ENCODE results near the gene GRIA4. TPM values are rescaled to one million over a fixed set of nuclear protein-coding genes. Genes with fewer than 3 reads are reported as not detected.
"Not testable (repeated sequence)": the region's sequence is repeated elsewhere in the genome, so short reads cannot be mapped to it uniquely, and the experiment has no call there.

The GRIA4 gene
- total and polyA plus RNA-seq, 2 experiments from 2014 or later = 1.3 to 3.7 TPM

DNA sequence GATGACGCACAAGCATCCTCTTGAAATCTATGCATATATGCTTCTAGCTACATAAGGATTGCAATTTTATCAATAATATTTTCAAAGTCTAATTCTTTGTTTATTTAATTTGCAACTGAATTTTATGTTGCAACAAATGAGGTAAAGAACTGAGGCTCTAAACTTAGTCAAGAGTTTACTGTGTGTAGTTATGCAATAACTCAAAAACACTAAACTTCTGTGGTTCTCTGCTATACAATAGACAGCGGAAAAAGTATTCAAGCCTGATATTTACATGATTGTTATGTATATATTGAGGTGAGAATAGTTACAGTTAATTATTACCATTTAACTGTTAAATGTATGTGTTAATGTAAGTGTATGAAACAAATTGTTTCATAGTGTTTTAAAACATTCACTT lies 379.3 kb downstream of the GRIA4 start:
- no peaks in the 10 kb centered on the region for H4K20me1 ChIP-seq (ENCODE audit: insufficient read depth, poor library complexity, severe bottlenecking)
- H3K27me3 ChIP-seq = no peaks in the 10 kb centered on the region
- no peak for DNase-seq (ENCODE audit: low spot score)
- H3K9me3 ChIP-seq (ENCODE audit: low read depth) = no peaks in the 10 kb centered on the region
- TF ChIP-seq, protein P1, sequence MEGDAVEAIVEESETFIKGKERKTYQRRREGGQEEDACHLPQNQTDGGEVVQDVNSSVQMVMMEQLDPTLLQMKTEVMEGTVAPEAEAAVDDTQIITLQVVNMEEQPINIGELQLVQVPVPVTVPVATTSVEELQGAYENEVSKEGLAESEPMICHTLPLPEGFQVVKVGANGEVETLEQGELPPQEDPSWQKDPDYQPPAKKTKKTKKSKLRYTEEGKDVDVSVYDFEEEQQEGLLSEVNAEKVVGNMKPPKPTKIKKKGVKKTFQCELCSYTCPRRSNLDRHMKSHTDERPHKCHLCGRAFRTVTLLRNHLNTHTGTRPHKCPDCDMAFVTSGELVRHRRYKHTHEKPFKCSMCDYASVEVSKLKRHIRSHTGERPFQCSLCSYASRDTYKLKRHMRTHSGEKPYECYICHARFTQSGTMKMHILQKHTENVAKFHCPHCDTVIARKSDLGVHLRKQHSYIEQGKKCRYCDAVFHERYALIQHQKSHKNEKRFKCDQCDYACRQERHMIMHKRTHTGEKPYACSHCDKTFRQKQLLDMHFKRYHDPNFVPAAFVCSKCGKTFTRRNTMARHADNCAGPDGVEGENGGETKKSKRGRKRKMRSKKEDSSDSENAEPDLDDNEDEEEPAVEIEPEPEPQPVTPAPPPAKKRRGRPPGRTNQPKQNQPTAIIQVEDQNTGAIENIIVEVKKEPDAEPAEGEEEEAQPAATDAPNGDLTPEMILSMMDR (IDR thresholded peaks at IDR 0.05; ENCODE audit: poor library complexity) = no peak
- TF ChIP-seq EZH2 (IDR thresholded peaks at IDR 0.05; ENCODE audit: borderline replicate concordance) = no peak
- no peak for TF ChIP-seq EZH2phosphoT487 (IDR thresholded peaks at IDR 0.05; ENCODE audit: low read depth, severe bottlenecking, unreplicated experiment)
- no peak overlapping the region for H3K4me2 ChIP-seq
- no peaks in the 10 kb centered on the region for H3K36me3 ChIP-seq (replicated peaks; ENCODE audit: insufficient read depth, low read depth)
- 97% methylated on average over 2 of the region's 2 CpGs for WGBS (ENCODE audit: low lambda C conversion rate, missing lambda C conversion rate)
- H3K4me3 ChIP-seq = no peak overlapping the region
- H3K9me2 ChIP-seq (replicated peaks; ENCODE audit: insufficient read depth) = no peaks in the 10 kb centered on the region
- no peaks in the 10 kb centered on the region for H3K4me1 ChIP-seq (ENCODE audit: insufficient read depth)
- no peak overlapping the region for H2AFZ ChIP-seq
- H3K27ac ChIP-seq = no peak overlapping the region
- no peaks in the 10 kb centered on the region for H3K79me2 ChIP-seq

DNA sequence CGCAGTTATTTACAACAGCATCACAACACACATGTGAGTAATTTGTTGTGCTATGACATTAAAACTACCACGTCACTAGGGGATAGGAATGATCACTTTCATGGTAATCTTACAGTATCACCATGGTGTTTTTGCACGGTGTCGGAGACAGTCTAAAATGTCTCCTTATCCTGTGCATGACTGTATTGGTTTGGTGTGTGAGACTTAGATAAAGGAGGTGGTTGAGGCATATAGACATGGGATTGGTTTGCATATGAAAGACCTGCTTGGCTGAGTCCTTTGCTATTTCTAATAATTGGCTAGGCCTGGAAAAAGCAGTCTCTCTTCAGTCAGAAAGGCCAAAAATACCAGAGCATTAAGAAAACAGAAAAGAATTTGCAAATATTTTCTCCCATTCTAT lies 382.0 kb downstream of the GRIA4 start:
- no peak for DNase-seq (ENCODE audit: low spot score)
- no peak overlapping the region for H3K4me3 ChIP-seq
- no peaks in the 10 kb centered on the region for H3K27me3 ChIP-seq
- no peaks in the 10 kb centered on the region for H3K9me3 ChIP-seq (ENCODE audit: low read depth)
- TF ChIP-seq, protein P1 (IDR thresholded peaks at IDR 0.05; ENCODE audit: poor library complexity) = no peak
- no peak for TF ChIP-seq EZH2phosphoT487 (IDR thresholded peaks at IDR 0.05; ENCODE audit: low read depth, severe bottlenecking, unreplicated experiment)
- no peak for TF ChIP-seq EZH2 (IDR thresholded peaks at IDR 0.05; ENCODE audit: borderline replicate concordance)
- no peaks in the 10 kb centered on the region for H4K20me1 ChIP-seq (ENCODE audit: insufficient read depth, poor library complexity, severe bottlenecking)
- WGBS (ENCODE audit: low lambda C conversion rate, missing lambda C conversion rate) = 95% methylated on average over 4 of the region's 4 CpGs
- no peak overlapping the region for H2AFZ ChIP-seq
- H3K27ac ChIP-seq = no peak overlapping the region
- no peaks in the 10 kb centered on the region for H3K36me3 ChIP-seq (replicated peaks; ENCODE audit: insufficient read depth, low read depth)
- H3K79me2 ChIP-seq = no peaks in the 10 kb centered on the region
- no peaks in the 10 kb centered on the region for H3K9me2 ChIP-seq (replicated peaks; ENCODE audit: insufficient read depth)
- H3K4me2 ChIP-seq = no peak overlapping the region
- H3K4me1 ChIP-seq (ENCODE audit: insufficient read depth) = no peaks in the 10 kb centered on the region

DNA sequence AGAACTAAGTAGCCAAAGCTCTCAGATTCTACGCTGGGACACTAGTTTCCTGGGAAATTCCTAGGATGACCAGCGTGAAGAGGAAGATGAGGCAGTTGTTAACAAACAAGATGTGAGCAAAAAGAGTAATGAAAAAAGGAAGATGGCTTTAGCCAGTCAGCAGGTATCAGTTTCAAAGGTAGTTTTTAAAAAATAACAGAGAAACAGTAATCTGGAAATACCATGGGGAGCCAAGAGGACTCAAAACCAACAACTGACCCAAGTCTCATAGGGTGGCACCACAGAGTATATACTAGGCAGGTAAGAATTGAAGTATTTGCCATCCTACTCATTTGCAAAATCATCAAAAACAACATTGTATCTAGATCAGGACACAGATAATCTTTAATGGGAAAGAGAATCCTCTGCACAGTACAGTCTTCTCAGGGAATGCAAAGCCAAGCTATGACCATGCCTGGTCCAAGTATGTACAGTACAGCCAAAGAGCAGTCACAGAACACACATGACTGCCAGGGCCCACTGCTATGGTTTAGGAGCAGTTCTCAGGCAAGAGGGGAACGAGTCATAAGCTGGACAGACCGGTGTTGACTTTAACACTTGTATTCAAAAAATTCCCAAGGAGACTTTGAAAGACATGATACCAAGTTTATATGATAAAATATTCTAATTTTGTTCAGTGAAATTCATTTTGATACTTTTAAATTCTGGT lies 391.6 kb downstream of the GRIA4 start:
- WGBS (ENCODE audit: low lambda C conversion rate, missing lambda C conversion rate) = 96% methylated on average over 4 of the region's 4 CpGs
- Histone ChIP-seq H3K4me2 (no peak overlapping the region), H3K9me2 (replicated peaks; ENCODE audit: insufficient read depth) (no peaks in the 10 kb centered on the region)

DNA sequence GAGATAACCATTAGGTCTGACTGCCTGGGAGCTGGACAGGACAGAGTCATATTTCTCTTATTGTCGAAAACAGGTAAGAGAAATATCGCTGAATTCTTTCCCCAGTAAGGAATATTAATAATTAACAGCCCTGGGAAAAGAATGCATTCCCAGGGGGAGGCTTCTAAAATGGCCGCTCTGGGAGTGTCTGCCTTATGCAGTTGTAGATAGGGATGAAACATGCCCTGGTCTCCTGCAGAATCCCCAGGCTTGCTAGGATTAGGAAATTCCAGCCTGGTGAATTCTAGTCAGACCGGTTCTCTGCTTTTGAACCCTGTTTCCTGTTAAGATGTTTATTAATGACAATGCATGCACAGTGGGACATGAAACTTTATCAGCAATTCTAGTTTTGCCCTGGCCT lies 393.2 kb downstream of the GRIA4 start:
- not testable (repeated sequence) for DNase-seq (ENCODE audit: low spot score); H3K27ac ChIP-seq; H3K9me3 ChIP-seq (ENCODE audit: low read depth); H4K20me1 ChIP-seq (ENCODE audit: insufficient read depth, poor library complexity, severe bottlenecking); H2AFZ ChIP-seq; H3K9me2 ChIP-seq (replicated peaks; ENCODE audit: insufficient read depth); H3K36me3 ChIP-seq (replicated peaks; ENCODE audit: insufficient read depth, low read depth); H3K79me2 ChIP-seq; H3K4me3 ChIP-seq; H3K4me2 ChIP-seq; H3K4me1 ChIP-seq (ENCODE audit: insufficient read depth); H3K27me3 ChIP-seq
- 98% methylated on average over 4 of the region's 4 CpGs for WGBS (ENCODE audit: low lambda C conversion rate, missing lambda C conversion rate)

More for the DNA sequence above, 391.6 kb downstream of the GRIA4 start:
- no peak overlapping the region for H3K27ac ChIP-seq
- no peak for DNase-seq (ENCODE audit: low spot score)
- H3K4me3 ChIP-seq = no peak overlapping the region
- H3K9me3 ChIP-seq (ENCODE audit: low read depth) = no peaks in the 10 kb centered on the region
- H2AFZ ChIP-seq = no peak overlapping the region
- no peaks in the 10 kb centered on the region for H3K4me1 ChIP-seq (ENCODE audit: insufficient read depth)
- TF ChIP-seq, protein P1 (IDR thresholded peaks at IDR 0.05; ENCODE audit: poor library complexity) = no peak
- no peak for TF ChIP-seq EZH2phosphoT487 (IDR thresholded peaks at IDR 0.05; ENCODE audit: low read depth, severe bottlenecking, unreplicated experiment)
- H3K27me3 ChIP-seq = no peaks in the 10 kb centered on the region
- no peaks in the 10 kb centered on the region for H4K20me1 ChIP-seq (ENCODE audit: insufficient read depth, poor library complexity, severe bottlenecking)
- H3K36me3 ChIP-seq (replicated peaks; ENCODE audit: insufficient read depth, low read depth) = peaks cover under 1% of the 10 kb centered on the region
- H3K79me2 ChIP-seq = peaks cover 4% of the 10 kb centered on the region
